HG03159 (cell line): ENCODE data around the gene PDCD7.
"Not testable (repeated sequence)": the region's sequence is repeated elsewhere in the genome, so short reads cannot be mapped to it uniquely, and the experiment has no call there.

Experiments used
- ATAC-seq: cut with Tn5 transposase; IDR thresholded peaks from one replicate; pipeline ENCODE4 v1.9.1; 2021; ENCODE audit warnings: mild to moderate bottlenecking, moderate library complexity; ENCODE audit not compliant: unreplicated experiment

The PDCD7 gene

DNA sequence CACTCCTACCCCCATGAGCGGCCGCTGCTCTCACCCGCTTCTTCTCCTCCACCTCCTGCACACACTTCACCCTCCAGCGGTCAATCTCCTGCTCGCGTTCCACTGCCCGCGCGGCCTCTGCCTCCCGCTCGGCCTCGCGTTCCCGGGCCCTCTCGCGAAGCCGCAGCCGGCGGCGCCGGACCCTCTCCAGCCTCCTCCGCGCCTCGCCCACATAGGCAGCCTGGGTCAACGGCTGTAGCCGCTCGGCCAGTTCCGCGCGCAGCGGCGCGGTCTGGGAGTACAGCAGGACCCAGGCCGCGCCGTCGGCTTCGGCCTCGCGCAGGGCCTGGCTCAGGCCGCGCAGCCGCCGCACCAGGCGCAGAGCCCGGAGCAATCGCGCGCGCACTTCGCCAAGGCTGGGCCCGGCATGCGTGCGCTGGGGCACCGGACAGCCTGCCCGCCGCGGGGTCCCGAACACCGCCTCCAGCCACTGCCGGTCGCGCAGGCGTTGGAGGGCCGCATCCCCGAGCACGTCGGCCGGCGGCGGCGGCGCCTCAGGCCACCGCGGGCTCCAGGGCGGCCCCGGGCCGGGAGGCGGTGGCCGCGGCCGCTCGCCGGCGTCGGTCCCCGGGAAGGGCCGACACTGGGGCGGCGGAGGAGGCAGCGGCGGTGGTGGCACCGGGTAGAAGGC lies 595 bp downstream of the PDCD7 start:
- ATAC-seq, result peak; percentile 49

DNA sequence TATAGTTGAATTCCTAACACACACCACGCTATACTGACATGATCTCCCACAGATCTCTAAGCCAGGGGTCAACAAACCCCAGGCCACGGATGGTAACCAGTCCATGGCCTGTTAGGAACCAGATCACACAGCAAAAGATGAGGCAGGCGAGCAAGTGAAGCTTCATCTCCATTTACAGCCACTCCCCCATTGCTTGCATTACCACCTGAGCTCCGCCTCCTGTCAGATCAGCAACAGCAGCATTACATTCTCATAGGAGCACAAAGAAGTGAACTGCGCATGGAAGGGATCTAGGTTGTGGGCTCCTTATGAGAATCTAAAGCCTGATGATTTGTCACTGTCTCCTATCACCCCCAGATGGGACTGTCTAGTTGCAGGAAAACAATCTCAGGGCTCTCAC lies 2.7 kb downstream of the PDCD7 start:
- no peak for ATAC-seq

DNA sequence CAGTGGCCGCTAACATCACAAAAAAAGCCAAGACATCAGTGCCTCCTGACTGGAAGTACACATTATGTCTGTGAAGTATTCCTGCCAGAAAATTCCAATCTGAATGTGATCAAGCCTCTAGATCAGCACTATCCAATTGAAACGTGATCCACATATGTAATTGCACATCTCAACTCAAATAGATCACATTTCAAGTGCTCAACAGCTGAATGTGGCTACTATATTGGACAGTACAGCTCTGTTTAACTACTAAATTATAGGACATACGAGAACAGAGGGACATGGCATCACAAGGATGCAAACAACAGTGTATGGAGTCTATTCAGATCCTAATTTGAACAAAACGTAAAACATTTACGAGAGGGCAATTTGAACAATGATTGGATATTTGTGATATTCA lies 18.1 kb downstream of the PDCD7 start:
- ATAC-seq, result no peak

DNA sequence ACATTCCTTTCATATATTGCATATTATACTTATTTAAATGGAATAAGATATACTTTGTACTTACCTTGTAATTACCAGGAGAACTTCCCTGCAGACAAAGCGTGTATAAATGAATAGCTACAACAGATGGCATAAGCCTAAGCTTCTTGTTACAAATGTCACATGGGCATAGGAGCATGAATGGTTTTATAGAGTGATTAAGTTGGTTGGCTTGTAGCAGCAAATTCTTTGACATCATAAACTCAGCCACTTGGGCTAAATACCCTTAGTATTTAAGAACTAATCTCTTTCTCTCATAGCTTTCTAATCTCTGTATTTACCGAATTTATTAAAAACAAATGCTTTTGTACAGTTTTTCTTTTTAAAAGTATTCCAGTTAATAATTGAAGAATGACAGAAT lies 18.5 kb downstream of the PDCD7 start, which contains the start of gene UBAP1L:
Gene UBAP1L, minus strand, starts transcription at position 115 of the 400 bp plus-strand sequence. CDS start 8,985 bp downstream, outside the sequence.
- no peak for ATAC-seq

DNA sequence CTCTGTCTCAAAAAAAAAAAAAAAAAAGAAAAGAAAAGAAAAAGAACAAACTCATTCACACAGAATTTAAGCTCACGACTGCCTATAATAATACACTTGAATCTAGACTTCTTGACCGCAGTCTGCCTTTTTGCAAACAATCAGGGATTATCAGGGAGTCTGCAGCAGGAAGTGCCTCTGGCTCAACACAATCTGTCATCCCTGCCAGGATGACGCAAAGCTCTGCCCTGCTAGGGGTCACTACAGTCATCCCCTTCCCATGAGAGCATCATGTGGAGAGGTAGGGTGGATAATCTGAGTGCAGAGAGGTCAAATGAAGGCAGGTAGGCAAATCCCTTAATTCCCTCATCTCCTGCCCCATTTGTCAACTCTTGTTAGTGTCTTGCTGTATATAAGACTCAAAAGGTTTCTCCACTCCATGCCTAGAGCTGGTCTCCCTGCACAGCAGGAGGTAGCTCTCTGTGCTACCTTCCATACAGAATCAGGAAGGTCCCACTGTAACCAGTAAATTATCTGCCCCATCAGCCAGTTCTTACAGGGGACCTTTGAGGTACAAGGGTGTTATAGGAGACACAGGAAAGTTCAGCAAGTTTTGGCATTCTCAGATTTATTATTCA lies 22.8 kb downstream of the PDCD7 start:
- ATAC-seq, result no peak

DNA sequence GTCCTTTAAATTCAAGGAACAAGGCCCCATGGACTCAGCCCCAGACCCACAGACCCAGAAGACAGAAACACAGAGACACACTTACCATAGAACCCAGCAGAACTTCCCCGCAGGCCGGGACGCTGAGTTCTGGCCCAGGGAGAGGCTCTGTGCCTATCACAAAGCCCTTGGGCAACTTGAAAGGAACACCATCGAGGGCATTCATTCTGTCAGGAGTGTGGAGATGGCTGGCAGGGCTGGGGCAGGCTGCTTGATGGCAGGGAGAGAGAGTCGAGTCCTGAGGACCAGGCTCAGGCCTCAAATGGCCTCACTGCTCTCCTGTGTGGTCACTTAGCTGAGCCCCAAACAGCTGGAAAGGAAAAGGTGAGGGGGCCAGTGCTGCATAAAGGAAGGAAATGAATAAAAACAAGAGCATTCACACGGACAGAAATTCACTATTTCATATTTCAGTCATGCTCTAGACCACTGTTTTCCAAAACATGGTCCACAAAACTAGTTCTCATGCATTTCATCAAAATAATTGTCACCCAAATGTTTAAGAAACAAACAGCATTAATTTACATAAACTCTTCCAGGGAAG lies 27.5 kb downstream of the PDCD7 start:
- no peak for ATAC-seq

DNA sequence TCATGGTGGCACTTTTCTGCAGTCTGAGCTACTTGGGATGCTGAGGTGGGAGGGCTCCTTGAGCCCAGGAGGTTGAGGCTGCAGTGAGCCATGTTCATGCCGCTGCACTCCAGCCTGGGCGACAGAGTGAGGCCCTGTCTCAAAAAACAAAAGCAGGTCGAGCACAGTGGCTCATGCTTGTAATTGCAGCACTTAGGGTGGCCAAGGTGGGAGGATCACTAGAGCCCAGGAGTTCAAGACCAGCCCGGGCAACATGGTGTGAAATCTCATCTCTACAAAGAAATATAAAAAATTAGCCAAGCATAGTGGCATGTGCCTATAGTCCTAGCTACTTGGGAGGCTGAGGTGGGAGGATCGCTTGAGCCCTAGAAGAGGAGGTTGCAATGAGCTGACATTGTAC lies 28.6 kb downstream of the PDCD7 start:
- no peak for ATAC-seq

DNA sequence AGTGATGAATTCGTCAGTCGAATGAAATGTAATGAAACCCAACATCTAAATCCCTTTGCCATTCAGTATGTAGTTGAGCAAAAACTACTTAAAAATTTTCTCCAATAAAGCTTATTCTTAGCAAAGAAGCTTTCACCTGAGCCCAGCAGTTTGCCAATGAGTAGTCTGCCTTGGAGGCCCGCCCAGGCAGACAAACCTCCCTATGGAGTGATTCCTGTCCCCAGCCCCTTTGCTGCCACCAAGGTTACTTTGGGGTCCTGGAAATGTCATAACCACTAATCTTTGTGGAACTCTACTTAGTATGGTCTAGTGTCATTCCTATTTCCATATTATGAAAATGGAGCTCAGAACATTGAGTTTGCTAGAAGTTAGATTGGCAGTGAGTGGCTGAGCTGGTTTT lies 30.7 kb downstream of the PDCD7 start:
- ATAC-seq, result no peak

DNA sequence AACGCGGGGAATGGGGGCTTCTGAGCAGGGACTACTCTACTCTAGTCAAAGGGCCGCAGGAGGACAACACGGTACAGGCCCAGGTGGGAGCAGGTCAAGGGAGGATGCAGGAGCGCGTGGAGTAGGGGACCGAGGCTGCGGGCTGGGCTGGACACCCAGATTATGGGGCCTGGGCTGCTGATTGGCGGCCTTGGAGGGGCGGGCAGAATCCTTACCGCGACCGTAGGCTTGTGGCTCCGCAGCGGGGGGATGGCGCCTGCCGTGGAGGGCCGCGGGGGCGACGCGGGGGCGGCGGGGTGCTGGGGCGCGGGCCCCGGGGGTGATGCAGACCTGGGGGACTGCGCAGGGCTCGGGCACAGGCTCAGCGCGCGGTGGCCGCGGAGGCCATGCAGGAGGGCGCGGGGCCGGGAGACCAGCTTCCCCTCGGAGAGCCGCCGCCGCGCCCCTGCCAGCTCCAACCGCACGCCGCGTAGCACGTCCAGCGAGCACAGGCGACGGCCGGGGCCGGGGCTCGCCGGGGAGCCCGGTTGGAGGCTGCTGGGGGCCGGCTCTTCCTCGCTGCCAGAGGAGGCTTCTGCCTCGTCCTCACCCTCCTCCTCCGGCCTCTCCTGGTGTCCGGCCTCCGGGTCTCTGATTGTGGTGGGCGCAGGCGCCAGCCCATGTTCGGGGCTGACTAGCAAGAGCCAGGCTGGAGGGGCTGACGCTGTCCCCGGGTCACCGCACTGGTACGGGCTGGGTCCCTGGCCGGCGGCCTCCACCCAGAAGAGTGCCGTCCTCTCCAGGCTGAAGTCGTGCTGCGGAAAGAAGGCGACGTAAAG lies 31.5 kb downstream of the PDCD7 start:
- ATAC-seq, result no peak

DNA sequence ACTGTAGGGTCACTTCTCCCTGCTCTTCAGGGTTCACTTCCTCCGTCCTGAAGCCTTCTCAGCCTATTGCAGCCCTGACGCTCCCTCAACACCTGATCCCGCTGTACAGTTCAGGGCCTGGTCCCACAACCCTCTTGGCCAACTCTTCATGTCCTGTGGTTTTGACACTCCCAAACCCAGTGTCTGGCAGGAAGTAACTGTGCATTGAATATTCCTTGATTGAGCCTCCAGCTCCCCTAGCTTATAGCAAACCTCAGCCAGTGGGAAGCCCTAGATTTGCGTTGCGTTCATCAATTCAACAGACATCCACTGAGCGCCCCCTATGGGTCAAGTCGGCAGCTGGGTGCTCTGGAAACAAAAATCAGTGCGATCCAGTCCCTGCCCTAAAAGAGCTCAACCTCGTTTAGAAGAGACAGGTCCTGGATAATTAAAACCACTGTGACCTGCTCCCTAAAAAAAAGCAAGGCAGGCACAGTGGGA lies 32.2 kb downstream of the PDCD7 start:
- ATAC-seq, result no peak

DNA sequence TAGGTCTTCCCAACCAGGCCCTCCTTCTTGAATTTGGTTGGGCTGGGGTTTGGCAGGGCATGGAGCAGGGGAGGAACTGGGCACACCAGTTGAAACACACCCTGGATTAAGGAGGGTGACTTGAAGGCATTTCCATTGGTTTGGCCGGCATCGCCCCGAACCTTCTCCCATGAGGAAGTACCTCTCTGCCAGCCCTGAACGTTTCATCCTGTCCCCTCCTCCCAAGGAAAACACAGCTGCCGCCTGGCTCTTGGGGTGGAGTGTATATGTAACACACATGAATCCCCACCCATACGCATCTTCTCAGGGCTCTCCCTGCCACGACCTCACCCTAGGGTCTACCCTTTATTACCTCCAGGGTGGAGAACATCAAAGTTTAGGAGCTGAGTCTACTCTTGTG lies 33.2 kb downstream of the PDCD7 start:
- no peak for ATAC-seq

DNA sequence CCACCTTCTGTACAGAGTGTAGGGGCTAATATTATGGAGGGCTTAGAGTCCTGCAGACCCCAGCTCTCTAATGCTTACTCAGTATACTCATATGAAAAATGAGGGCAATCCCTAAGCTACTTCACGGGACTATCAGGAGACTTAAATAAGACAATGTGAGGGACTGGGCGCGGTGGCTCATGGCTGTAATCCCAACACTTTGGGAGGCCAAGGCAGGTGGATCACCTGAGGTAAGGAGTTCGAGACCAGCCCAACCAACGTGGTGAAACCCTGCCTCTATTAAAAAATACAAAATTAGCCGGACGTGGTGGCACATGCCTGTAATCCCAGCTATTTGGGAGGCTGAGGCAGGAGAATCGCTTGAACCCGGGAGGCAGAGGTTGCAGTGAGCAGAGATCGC lies 33.8 kb downstream of the PDCD7 start:
- ATAC-seq, result not testable (repeated sequence)

DNA sequence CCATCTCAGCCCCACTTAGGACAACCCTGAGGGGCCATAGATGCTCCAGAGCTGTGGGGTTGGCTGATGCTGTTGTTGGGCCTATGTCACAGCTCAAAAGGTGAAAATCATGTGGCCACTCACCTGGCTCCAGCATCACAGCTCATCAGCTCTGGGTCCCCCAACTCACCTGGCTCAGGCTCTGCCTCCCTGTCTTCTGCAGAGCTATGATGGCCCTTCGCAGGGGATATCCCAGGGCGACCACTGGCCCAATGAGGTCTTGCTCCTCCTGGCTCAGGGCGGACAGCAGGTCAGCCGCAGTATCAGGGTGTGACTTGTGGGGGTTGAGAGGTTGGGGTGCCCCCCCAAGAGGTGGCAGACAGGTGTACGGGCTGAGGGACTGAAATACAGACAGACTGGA lies 34.3 kb downstream of the PDCD7 start:
- ATAC-seq, result no peak

DNA sequence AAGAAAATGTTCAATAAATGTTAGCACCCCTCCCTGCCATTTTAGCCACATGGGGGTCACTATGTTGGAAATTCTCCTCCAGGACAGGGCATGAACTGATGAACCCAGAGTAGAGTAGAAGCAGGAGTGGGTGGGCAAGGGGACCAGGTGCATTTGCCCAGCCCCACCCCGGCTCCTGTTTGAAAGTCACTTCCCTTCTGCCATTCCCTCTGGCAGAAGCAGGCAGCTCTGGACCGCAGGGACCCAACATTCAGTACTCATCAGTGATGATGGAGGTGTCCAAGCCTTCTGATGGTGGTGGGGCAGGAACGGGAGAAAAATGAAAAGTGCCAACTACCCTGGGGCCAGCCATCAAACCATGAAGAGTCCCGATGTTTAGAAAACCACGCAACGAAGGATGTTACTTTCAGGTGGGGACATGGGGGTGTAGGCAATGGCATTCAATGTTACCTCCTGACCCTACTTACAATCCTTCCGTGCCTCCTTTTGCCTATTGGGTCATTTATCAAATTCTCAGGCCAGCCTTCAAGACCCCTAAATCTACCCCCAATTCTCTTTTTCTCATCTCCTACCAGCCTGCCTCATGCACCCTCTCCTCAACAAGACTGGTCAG lies 35.9 kb downstream of the PDCD7 start:
- no peak for ATAC-seq

DNA sequence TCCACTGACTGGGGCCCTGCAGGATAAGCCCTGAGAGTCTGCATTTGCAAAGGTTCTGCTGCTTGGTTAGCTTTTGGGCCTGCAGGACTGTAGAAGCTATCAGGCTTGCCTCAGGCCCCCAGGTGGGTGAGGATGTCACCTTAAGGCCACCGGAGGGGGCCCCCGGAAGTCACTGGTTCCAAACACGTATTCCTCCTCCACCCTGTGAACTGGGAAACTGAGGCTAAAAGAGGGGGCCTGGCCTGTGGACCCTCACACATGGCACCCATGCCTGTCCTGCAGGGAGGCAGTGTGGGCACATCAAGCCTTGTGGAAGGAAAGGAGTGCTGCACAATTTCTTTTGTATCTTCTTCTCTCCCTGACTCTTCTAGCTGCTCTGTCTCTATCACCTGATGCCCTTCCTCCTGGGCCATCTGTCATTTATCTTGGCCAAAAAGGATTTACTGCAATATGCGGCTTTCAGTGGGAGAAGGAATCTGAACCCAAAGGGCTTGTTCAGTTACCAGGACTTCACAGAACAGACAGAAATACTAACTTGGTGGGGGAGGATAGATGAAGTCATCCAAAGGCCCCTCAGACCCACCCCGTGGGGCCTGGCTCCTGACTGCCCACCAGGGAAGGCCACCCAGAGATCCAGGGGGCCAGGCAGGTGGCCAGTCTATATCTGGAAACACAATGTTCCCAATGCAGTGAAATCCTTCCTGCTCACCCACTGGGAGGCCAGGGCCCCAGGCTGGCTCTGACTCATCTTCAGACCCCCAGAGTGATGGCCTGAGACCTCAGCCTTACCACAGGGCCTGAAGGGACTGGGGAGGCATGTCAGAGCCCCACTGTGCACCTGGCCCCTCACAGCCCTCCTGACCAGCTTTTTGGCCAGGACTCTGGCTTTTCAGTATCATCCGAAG lies 36.9 kb downstream of the PDCD7 start:
- ATAC-seq, result no peak

DNA sequence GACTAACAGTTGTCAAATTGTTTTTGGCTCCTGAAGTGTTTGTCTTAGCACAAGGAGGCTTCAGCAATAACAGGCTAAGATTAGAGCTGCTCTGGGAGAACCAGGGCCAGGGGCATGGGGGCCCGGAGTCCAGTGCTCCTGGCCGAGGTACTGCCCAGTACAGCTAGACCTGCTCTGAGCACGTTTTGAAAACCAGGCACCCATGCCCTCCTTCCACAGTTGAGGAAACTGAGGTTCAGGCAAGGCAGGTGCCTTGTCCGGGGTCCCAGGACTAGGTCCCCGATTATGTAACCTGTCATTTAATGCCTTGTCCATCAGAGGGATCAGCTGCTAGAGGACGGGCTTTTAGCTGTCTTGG lies 37.9 kb downstream of the PDCD7 start:
- ATAC-seq, result no peak

DNA sequence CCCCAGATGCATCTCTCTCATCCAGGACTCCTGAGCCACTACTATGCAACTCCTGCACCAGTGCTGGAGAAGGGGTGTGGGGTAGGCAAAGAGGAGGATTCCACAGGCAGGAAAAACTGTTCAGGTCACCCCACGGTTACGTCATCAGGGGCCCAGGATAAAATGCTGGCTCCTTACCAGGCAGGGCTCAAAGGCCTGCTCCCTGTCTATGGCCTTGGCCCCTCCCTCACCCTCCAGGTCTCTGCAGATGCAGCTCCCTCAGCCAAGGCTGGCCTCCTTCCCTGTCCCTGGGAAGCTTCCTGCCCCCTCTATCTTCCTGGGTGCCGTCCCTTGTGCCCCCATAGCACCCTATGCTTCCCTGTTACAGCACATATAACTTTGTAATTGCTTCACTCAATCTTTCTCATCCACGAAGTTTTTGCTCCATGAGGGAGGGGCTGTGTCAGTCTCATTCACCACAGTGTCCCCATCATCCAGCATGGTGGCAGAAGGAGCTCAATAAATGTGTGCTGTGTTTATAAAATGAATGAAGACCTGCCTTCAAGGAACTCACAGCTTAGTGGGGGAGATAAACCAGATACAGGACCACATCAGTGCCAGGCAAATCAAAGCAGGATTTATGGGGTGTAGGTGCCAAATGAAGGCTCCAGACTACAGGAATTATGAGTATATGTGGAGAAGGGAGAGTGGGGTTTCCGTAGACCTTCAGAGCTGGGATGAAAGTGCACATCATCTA lies 38.4 kb downstream of the PDCD7 start:
- no peak for ATAC-seq

DNA sequence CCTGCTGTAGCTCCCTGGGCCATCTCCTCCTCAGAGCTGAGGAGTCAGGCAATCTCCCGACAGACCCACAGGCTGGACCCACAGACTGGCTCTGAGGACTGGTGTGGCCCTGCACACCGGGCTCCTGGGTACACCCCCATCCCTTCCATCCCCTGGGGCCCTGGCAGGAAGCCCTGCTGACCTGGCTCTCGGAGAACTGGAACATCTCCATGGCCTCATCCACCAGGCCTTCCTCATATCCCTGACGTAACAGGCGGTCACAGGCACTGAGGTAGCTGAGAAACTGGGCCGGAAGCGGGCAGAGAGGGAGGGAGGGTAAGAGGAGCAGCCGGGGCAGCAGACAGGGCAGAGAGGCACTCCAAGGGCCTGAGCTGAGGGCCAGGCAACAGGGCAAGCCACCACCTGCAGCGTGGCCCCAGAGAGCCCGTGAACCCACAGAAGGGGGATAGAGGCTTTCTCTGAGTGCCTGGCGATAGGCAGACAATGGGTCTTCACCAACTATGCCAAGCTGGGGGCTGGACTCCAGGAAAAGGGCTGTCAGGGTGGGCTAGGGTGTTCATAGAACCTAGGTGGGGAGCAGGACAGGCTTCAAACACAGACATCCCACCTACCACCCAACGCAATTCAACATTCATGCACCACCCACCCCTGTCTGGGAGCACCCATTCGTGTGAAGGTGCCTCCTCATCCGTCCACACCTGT lies 39.2 kb downstream of the PDCD7 start:
- no peak for ATAC-seq

DNA sequence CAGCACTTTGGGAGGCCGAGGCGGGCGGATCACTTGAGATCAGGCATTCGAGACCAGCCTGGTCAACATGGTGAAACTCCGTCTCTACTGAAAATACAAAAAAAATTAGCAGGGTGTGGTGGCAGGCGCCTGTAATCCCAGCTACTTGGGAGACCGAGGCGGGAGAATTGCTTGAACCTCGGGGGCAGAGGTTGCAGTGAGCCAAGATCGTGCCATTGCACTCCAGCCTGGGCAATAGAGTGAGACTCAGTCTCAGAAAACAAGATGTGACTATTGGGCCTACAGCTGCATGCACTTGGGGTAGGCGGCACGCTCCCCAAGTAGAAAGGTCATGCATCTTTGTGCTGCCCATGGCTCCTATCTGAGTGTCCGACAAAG lies 39.8 kb downstream of the PDCD7 start:
- not testable (repeated sequence) for ATAC-seq
